GM19372 (cell line): ENCODE data around the gene TDRD5.
"Not testable (repeated sequence)": the region's sequence is repeated elsewhere in the genome, so short reads cannot be mapped to it uniquely, and the experiment has no call there.

ENCODE experiments used
- ATAC-seq: cut with Tn5 transposase; IDR thresholded peaks from one replicate; pipeline ENCODE4 v1.9.1; 2021; ENCODE audit warnings: mild to moderate bottlenecking, low read depth, moderate library complexity; ENCODE audit not compliant: unreplicated experiment

TDRD5 gene

GRCh38 chr1:179599623-179600249 lies 8.1 kb downstream of the TDRD5 start:
- ATAC-seq = no peak

- no peak for ATAC-seq
Measured at GRCh38 chr1:179601093-179601492, 9.5 kb downstream of the TDRD5 start.

GRCh38 chr1:179612361-179612760 lies 20.7 kb downstream of the TDRD5 start:
- no peak for ATAC-seq

DNA sequence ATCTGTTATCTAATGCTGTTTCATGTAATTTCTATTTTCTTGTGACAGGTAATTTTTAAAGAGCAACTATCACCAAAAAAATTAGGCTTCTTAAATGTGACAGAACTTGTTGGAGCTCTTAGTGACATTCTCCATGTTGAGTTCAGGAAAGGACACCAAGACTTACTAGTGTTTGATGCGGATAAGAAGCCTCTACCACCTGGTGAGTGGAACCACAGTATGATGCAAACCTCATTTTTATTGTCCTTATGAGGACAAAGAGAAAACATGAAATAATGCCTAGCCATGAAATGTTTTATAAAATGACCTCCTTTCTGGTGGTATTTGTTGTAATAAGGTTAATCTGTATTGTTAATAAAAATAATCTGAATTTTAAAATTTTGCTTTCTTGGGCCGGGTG lies 39.1 kb downstream of the TDRD5 start:
- no peak for ATAC-seq

- ATAC-seq = no peak
Measured at GRCh38 chr1:179632868-179633267, 41.2 kb downstream of the TDRD5 start.

DNA sequence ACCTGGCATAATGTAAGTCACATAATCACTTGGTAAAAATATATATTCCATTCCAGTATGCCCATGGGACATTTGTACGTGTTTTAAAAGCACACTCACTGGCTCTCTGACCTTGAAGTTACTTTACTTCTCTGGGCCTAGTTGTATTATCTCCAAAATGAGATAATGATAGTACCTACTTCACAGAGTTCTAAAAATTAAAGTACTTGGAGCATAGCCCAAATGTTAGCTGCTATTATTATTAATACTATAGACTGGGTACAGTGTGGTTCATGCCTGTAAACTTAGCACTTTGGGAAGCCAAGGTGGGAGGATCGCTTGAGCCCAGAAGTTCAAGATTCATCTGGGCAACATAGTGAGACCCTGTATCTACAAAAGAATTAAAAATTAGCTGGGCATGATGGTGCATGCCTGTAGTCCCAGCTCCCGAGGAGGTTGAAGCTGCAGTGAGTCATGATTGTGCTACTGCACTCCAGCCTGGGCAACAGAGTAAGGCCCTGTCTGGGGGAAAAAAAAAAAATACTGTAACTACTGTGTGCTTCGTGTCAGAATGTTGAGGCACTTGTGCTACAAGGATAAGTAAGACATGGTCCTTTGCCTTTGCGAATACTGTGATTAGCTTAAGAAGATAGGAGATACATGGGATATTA lies 45.7 kb downstream of the TDRD5 start:
- no peak for ATAC-seq

DNA sequence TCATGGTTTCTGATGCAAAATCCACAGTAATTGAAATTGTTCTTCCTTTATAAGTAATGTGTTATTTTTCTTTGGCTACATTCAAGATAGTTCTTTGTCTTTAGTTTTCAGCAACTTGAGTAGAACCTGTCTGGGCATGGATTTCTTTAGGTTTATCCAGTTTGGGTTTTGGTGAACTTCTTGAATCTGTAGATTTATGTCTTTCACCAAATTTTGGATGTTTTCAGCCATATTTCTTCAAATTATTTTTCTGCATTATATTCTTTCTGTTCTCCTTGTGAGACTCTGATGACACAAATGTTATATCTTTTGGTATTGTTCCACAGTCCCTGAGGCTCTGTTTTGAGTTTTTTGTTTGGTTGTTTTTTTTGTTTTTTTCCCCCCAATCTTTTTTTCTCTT lies 69.4 kb downstream of the TDRD5 start:
- ATAC-seq = no peak

DNA sequence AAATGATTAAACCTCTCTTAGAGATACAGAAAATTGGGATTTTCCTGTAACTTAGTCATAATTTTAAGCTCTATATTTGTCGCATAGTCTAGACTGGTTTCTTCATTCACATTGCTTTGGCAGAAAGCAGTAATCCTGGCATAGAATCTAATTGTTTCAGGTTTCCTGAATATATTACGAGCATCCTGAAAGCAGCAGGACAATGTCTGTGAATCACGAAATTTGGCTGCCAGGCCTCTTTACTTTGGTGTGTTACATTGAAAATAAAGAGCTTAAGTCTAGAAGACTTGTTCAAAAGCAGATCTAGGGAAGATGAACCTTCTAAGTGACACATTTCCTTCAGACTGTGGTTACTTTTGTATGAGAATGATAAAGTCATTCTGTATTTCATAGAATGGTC lies 72.2 kb downstream of the TDRD5 start:
- ATAC-seq = no peak

GRCh38 chr1:179677882-179678281 lies 86.2 kb downstream of the TDRD5 start:
- no peak for ATAC-seq

DNA sequence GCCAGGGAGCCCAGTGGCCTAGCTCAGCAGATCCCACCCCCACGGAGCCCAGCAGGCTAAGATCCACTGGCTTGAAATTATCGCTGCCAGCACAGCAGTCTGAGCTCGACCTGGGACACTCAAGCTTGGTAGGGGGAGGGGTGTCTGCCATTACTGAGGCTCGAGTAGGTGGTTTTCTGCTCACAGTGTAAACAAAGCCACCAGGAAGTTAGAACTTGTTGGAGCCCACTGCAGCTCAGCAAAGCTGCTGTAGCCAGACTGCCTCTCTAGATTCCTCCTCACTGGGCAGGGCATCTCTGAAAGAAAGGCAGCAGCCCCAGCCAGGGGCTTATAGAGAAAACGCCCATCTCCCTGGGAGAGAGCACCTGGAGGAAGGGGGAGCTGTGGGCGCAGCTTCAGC lies 102.9 kb downstream of the TDRD5 start:
- ATAC-seq = not testable (repeated sequence)

GRCh38 chr1:179702946-179703539 lies 111.4 kb downstream of the TDRD5 start:
- ATAC-seq = no peak

- ATAC-seq = no peak
Measured at GRCh38 chr1:179706339-179706941, 114.8 kb downstream of the TDRD5 start.

GRCh38 chr1:179707406-179707805 lies 115.8 kb downstream of the TDRD5 start:
- no peak for ATAC-seq

DNA sequence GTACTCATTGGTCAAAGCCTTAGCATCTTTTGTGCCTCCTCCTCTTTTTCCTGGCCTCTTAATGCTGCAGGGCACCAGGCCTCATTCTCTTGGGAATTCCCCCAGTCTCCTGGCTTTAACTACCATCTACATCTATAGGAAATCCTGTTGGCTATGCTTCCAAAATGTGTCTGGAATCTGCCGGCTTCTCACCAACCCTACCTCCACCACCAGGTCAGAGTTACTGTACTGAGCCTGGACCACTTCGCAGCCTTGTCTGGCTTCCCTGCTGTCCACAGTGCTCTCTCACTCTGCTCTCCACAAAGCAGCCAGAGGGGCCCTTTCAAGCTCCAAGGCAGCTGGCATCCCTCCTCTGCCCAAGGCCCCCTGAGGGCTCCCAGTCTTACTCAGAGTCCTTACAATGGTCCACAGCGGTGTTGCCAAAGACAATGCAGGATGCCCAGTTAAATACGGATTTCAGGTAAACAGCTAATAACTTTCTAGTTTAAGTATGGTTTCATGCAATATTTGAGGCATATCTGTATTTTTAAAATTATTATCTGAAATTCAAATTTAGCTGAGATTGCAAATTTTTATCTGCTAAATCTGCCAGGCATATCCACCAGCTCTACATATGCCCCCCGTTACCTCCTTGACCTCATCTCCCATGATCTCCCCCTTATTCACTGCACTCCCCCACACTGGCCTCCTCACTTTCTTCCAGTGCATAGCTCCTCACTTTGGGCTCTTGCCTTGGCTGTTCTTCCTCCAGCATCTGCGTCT lies 117.0 kb downstream of the TDRD5 start:
- no peak for ATAC-seq

GRCh38 chr1:179709841-179710329 lies 118.3 kb downstream of the TDRD5 start:
- peak; percentile 73 for ATAC-seq

- no peak for ATAC-seq
Measured at GRCh38 chr1:179714159-179714558, 122.5 kb downstream of the TDRD5 start.

DNA sequence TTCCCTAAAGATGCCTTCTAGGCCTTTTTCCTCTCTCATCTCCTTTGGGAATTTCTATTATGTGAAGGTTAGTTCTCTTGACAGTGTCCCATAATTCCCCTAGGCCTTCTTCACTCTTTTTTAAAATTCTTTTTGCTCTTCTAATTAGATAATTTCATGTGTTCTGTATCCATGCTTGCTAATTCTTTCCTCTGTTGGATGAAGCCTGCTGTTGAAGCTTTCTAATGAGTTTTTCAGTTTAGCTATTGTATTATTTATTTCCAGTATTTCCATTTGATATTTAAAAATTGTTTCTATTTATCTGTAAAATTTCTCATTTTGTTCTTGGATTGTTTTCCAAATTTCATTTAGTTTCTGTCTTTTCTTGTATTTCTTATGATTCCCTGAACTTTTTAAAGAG lies 123.0 kb downstream of the TDRD5 start:
- no peak for ATAC-seq

- no peak for ATAC-seq
Measured at GRCh38 chr1:179719272-179719671, 127.6 kb downstream of the TDRD5 start.

DNA sequence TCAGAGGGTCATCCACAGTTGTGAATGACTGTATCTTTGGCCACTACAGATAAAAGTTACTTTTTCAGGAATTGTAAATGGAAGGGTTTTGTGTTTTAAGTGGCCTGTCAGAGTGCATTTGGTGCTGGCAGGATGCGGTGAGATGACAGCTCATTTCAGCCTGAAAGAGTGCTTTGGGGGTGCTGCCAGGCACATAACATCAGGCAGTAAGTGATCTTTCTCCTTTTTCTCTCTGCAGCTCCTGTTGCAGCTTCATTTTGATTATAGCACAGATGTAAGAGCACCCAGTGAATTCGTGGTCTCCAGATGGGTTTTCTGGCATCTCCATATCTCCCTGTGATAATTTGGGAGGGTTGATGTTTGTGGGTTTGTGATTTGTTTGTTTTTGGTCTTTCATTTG lies 136.6 kb downstream of the TDRD5 start:
- ATAC-seq = no peak

DNA sequence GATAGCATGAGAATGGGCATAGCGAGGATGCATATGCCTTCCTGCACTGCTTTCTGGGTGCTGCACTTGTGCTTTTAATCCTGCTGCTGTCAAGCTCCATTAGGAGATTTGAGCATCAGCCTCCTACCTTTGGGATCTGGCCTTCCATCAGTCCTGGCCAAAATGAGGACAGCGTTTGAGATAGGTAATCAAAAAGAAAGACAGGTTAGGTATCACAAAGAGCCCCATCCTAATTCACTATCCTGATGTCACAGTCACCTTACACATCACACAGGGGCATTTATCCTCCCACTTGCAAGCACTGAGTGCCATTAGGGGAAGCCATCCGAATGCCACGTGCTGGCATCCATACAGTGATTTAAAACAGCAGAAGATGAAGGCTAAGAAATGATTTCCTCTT lies 138.2 kb downstream of the TDRD5 start:
- no peak for ATAC-seq

GRCh38 chr1:179731643-179732042 lies 140.0 kb downstream of the TDRD5 start:
- no peak for ATAC-seq
